Central memory CD4-positive, alpha-beta T cell (primary cell): Measurements from ENCODE around the gene SYNPO2.
"Not testable (repeated sequence)": the region's sequence is repeated elsewhere in the genome, so short reads cannot be mapped to it uniquely, and the experiment has no call there.

Experiments used
- DNase-seq: peaks from one replicate; pipeline ENCODE4 v3.0.0; 2022
- total RNA-seq, 3 experiments: gene quantifications; one replicate each; lab custom pipeline; 2026; lab: John Stamatoyannopoulos, UW

Gene SYNPO2, protein sequence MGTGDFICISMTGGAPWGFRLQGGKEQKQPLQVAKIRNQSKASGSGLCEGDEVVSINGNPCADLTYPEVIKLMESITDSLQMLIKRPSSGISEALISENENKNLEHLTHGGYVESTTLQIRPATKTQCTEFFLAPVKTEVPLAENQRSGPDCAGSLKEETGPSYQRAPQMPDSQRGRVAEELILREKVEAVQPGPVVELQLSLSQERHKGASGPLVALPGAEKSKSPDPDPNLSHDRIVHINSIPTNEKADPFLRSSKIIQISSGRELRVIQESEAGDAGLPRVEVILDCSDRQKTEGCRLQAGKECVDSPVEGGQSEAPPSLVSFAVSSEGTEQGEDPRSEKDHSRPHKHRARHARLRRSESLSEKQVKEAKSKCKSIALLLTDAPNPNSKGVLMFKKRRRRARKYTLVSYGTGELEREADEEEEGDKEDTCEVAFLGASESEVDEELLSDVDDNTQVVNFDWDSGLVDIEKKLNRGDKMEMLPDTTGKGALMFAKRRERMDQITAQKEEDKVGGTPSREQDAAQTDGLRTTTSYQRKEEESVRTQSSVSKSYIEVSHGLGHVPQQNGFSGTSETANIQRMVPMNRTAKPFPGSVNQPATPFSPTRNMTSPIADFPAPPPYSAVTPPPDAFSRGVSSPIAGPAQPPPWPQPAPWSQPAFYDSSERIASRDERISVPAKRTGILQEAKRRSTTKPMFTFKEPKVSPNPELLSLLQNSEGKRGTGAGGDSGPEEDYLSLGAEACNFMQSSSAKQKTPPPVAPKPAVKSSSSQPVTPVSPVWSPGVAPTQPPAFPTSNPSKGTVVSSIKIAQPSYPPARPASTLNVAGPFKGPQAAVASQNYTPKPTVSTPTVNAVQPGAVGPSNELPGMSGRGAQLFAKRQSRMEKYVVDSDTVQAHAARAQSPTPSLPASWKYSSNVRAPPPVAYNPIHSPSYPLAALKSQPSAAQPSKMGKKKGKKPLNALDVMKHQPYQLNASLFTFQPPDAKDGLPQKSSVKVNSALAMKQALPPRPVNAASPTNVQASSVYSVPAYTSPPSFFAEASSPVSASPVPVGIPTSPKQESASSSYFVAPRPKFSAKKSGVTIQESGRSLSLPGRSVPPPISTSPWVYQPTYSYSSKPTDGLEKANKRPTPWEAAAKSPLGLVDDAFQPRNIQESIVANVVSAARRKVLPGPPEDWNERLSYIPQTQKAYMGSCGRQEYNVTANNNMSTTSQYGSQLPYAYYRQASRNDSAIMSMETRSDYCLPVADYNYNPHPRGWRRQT
- 0.53 to 4.7 (median 3.3) reads per million in 3 experiments for total RNA-seq

DNA sequence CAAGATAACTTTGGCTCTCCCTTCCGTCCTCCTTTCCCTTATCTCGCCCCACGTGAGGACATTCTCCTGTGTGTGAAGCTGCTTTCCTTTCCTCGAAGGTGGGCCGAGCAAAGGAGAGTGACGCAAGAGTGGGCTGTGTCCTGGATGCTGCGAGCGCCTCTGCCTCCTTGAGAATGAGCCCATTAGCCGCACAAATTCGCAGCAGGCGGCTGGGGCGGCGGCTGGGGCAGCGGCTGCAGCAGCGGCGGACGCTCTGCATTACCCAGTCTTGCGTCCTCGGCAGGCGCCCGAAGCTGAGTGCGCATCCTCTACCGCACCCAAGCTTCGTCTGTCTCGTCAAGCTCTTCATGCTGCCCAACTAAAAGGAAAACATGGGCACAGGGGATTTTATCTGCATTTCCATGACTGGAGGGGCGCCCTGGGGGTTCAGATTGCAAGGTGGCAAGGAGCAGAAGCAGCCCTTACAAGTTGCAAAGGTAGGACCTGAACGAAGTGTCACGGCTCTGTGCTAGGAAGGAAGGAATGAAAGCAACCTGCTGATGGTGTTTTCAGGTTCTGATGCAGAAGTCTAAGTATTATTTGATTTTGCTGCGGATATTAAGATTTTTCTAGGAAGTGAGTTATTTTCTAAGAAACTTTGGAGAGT, at the start of gene SYNPO2:
Gene SYNPO2 (plus strand): TSS at position 189 of the 646 bp plus-strand sequence. CDS start 183 bp downstream, at position 372.
- no peak for DNase-seq

DNA sequence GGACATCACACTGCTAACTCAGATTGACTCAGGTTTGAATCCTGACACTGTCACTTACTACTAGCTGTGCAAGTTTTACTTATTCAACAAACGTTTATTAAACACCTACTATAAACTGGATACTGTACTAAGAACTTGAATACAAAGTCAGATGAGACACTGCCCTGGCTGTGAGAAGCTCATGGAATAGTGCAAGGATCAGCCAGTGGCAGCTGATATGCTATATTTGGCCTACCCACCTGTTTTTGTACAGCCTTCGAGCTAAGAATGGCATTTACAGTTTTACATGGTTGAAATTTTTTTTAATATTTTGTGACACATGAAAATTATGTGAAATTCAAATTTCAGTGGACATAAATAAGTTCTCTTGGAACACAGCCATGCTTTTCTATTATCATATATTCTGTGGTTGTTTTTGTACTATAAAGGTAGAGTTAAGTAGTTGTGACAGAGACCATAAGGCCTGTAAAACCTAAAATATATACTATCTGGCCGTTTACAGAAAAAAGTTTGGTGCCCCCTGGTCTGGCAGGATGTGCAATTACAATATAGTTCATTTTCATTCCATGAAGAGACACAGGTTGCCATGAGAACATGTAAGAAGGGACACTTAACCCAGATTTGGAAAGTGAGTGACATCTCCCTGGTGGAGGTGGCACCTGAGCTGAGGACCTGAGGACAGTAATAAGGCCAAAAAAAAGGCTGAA, 49.3 kb upstream of the SYNPO2 start:
- no peak for DNase-seq

DNA sequence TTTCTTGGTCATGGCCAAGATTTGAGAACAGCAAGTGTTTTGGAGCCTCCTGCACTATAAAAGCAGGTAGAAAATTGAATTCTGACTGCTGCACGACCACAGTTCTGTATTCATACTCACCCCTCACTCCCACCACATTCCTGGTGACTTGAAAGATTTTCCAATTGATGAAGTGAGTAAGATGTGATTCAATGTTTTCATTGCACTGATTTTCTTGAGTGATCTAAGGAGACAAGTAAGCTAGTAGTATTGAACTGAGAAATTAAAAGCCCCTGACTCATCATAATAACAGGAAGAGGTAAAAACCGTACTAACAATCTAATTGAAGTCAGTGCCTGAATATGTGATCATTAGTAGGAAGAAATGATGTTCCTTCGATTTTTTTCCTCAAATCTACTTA, 46.6 kb upstream of the SYNPO2 start:
- no peak for DNase-seq

DNA sequence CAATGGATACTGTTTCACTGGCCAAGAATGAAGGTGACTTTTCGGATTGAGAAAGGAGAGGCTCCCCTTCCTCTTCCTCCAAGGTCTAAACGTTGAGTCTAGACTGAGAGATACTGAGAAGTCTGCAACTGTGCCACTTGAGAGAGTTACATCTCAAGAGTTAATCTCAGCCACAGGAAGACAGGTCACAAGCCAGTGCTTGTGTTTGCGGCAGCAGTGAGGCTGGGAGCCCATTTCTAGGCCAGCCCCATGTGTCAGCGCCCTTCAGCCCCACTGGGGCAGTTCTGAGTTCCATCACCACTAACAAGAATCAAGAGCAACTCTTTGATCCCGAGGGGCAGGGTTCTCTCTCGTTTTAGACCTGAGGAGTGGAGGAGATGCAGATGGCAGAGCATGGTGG, 45.4 kb upstream of the SYNPO2 start:
- no peak for DNase-seq

DNA sequence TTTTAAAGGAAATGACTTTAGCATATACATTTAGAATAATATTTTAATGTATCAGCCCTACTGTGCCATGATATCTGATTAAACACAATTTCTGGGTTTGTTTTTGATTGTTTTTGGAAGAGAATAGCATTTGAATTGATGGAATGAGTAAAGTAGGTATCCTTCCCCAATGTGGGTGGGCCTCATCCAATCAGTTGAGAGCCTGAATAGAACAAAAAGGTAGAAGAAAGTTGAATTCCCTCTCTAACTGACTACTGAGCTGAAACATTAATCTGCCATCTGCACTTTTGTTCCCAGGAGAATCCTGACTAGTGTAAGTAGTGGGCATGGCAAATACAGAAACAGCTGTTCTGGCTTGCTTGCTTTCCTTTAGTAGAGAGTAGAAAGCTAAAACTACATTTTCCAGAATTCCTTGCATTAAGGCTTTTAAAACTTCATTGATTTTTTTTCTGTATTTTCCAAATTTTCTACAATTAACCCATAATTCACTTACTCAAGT, 43.1 kb upstream of the SYNPO2 start:
- no peak for DNase-seq

DNA sequence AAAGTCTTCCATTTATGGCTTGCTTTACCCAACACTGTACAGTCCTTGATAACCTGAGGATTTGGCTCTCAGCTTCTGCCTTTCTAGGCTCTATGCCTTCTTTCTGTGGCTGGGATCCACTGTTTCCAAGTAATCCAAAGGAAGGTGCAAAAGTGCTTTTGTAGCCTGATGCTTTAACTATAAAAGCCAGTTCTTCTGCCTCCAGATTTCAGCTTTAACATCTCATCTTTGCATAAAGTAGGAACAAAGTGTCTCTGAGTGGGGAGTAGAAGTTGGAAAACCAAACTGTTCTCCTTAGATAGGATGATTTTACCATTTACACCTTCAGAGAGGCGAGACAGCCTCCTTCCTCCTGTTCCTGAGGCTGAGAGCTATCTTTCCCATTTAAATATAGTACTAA, 41.7 kb upstream of the SYNPO2 start:
- no peak for DNase-seq

DNA sequence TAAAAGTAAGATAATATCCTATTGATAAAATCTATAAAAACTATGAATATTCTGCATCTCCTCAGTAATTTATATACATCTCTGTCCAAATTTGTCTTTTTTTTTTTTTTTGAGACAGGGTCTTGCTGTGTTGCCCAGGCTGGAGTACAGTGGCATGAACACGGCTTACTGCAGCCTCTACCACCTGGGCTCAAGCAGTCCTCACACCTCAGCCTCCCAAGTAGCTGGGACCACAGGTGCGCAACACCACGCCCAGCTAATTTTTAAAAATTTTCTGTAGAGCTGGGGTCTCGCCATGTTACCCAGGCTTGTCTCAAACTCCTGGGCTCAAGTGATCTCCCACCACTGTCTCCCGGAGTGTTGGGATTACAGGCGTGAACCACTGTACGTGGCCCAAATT, 40.4 kb upstream of the SYNPO2 start:
- DNase-seq = no peak

DNA sequence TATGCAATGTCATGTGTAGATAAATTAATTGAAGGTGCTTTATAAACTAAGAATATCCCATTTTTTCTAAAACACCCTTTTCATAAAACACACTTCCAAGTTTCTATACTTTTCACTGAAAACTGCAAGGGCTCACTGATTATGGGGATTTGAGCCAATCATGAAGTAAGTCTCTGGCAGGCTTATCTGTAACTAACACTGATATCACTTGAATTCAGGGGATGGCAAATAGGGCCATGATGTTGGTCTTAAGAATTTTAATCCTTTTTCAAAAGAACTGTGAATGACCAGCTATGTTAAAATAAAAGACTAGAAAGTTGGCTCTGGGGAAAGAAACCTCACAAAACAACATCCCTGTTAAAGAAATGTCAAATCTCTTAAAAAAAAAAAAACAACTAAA, 39.8 kb upstream of the SYNPO2 start:
- DNase-seq = no peak

DNA sequence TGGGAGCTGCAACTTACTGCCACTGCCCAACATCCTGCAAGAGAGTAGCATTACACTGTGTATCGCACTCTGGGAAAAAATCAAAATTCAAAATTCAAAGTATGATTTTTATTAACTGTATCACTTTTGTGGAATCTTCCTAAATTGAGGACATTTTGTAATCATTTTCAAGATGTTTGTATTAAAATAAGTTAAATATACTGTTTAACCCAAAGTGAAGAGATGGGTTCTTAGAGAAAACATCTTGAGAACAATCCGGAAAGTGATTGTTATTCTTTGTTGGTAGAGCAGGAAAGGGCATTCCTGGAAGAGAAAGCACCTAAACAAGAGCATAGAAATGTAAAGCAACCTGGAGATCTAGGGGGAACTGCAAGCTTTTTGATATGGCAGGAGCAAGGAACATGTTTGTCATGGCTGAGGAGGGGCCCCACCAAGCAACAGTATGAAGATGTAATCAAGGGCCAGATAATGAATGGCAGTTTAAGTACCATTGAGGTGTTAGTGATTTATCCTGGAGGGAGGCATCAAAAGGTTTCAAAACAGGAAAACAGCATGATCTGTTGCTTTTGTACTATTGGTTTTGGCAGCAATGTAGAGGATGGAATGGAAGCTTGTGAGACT, 38.7 kb upstream of the SYNPO2 start:
- no peak for DNase-seq

DNA sequence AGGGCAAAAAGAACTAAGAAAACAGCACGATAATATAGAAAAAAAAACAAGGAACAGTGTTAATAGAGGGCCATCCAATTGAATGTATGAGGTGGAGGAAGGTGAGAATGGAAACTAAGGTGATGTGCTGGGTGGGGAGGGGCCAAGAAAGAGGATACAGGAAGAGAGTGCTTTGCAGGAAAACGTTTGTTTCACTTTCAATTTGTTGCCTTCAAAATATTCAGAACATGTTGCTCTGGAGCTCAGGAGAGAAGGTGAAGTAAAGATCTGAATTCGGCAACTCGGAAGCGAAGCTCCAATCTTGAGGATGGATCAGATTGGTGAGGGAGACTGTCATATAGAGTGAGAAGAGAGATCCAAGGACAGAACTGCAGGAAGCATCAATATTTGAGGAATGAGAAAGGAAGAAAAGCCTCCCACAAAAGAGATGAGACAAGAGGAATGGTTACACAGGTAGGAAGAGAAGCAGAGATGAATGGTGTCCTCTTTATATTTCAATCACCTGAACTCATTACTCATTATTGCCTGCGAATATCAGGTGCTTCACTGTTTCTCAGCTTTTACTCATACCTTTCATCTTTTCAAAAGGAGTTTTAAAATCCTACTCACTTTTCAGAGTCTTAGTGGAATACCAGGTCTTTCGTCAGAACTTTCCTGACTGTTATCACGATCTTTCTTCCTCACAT, 38.0 kb upstream of the SYNPO2 start:
- peak; percentile 57 for DNase-seq

DNA sequence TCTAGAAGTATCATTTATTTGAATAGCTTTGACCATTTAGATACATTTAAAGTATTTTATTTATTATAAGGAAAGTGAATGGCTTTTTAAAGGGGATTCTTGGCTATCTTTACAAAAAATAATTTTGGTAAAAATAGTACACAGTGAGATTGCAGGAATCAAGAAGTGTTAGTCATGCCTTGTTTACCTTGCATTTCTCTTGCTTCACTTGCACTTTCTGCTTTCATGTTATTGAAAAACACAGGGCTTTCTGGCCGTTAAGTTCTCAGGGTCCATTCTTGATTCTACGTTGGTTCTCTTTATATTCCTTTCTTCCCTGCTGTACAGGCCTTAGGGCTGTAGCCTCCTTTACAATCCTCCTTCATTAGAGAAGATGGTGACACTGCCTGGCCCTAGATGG, 30.9 kb upstream of the SYNPO2 start:
- DNase-seq = no peak

DNA sequence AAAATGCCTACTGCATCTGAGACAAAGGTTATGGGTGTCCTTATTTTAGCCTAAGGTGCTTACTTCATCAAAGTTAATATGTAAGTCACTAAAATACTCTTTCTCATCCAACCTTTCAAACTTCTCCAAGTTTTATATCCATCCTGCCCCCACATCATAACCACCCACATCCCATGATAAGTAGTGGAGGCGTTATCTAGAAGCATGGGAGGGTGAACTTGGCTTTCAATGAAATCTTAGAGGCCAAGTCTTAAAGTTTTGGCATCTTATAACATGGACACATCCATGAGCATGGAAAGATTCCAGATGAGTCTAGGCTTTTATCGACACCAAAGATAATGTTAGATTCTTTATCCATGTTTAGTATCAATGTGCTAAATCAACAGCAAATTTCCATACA, 29.9 kb upstream of the SYNPO2 start:
- DNase-seq = no peak

DNA sequence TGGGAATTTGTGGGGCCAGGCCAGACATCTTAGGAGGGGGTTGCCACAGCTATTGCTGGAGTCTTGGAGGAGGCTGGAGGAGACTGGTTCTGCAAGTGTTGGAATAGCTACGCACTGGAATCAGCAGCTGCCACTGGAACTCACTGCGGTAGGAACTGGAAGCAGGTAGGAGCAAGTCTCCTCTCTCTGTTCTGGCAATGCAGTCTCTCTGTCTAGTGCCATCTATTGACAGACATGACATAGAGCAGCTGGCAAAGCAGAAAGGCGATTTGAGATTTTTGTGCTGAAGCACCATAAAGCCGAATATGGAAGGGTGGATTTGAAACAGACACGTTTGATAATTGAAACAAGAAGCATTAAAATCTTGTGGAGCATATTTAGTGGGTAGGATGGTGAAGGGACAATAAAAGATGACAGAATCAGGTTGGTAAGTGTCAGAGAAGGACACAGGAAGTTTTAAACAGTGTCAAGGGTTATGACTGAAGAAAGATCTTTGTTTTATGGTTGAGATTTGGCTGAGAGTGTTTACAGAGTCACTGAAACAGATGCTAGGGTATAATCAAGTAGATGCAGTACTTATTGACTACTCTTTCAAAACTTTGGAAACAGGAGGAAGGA, 23.5 kb upstream of the SYNPO2 start:
- DNase-seq = peak; percentile 15

DNA sequence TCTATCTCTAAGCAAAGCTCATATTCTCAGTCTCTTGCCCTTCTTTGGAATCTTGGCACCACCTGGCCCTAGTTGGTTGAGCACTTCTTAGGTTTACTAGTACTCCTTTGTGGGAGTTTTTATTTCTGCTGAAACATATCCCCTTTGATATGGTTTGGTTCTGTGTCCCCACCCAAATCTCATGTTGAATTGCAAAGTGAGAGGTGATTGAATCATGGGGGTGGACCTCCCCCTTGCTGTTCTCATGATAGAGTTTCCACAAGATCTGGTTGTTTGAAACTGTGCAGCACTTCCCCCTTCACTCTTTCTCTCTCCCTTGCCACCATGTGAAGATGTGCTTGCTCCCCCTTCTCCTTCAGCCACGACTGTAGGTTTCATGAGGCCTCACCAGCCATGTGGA, 22.2 kb upstream of the SYNPO2 start:
- no peak for DNase-seq

DNA sequence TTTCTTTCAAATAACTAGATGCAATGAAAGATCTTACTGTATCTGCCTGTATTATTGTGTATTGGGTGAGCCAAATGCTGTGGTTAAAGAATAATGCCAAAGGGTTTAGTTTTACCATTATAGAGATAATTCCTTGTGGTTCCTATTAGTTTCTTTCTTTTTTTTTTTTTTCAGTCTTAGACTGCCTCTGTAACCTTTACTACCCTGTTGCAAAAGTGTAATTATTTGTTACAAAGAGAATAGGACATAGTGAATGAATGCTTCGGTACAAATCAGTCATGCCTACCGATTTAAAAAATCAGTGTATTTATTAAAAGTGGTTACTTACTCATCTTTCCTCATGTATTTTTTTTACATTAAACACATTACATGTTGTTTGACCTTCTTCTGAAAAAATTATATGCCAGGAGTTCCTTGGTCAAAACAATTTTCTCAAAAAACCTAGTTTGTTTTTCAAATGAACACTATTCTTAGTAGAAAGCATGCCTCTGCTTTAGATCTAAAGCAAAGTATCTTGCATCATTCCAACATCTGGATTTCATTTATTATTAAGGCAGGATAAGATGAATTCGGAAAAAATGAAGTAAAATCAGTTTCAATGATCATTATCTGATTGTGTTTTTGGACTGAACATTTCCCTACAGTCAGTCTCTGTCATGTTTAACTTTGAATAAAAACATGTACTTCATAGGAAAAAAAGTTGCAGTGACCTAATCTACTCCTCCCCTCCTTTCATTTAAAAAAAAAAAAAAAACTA, 21.2 kb upstream of the SYNPO2 start:
- DNase-seq = no peak

DNA sequence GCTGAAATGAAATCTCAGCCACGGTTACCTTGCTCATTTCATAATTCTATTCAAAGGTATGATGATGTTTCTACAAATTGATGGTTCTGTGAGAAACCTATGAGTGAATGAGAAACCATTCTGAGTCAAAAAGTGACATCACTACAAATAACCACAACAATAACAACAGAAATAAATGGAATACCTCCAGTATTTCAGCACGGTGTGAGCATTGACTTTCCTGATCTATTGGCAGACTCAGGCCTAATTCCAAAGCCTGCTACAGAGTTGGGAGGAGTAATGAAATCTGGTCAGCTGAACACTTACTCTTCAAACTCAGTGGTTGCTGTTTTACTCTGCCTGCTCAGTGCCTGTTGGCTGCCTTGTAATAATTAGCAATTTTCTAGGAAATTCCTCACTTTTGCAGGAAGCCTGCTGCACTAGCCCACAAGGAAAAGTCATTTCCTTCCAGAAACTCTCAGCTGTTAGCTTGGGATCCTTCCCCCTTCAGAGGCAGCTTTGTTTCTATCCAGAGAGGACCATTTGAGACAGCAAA, 18.8 kb upstream of the SYNPO2 start:
- DNase-seq = no peak

DNA sequence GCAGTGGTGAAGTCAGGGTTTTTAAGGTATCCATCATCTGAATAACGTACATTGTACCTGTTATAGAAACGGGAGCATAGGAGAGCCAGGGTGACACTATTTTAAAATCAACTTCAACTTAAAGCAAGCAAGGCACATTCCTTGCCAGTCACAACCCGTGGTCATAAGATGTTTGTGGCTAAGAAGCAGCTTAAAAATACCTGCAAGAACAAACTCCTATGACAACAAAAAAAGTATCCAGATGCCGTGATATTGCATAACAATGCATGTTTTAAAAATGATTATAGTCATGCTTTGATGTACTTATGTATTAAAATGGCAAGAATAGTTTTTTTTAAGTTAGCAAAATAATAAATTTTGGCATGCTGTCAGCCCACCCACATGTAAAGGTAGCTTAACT, 16.5 kb upstream of the SYNPO2 start:
- DNase-seq = no peak

DNA sequence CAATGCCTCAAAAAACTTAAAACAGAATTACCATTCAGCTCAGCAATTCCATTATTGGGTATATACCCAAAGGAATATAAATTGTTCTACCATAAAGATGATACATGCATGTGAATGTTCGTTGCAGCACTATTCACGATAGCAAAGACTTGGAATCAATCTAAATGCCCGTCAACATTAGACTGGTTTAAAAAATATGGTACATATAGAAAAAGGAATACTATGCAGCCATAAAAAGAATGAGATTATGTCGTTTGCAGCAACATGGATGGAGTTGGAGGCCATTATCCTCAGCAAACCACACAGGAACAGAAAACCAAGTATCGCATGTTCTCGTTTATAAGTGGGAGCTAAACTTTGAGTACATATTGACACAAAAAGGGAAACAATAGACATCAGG, 10.9 kb upstream of the SYNPO2 start:
- DNase-seq = no peak

DNA sequence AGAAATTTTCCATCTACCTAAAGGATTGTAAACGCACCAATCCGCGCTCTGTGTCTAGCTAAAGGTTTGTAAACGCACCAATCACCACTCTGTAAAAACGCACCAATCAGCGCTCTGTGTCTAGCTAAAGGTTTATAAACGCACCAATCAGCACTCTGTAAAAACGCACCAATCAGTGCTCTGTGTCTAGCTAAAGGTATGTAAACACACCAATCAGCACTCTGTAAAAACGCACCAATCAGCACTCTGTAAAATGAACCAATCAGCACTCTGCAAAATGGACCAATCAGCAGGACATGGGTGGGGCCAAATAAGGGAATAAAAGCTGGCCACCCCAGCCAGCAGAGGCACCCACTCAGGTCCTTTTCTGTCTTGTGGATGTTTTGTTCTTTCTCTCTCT, 10.1 kb upstream of the SYNPO2 start:
- not testable (repeated sequence) for DNase-seq
